Dendritic cell treated with granulocyte-macrophage colony-stimulating factor and Interleukin-4, amounts not matched to agents 40 ng/mL and 50 ng/mL, for 4 days (primary cell): ENCODE measurements around the gene IFRD2.

Experiments
- H3K27ac Mint-ChIP-seq: one replicate; pipeline ENCODE4 v1.8.0; 2022; ENCODE audit warnings: mild to moderate bottlenecking, mixed read lengths
- H3K27me3 Mint-ChIP-seq: one replicate; pipeline ENCODE4 v1.8.0; 2022; ENCODE audit warnings: mild to moderate bottlenecking, mixed read lengths
- H3K36me3 Mint-ChIP-seq: one replicate; pipeline ENCODE4 v1.8.0; 2022; ENCODE audit warnings: low read depth, mixed read lengths
- H3K4me1 Mint-ChIP-seq: one replicate; pipeline ENCODE4 v1.8.0; 2022; ENCODE audit warnings: low read depth, mixed read lengths
- H3K4me3 Mint-ChIP-seq: one replicate; pipeline ENCODE4 v1.8.0; 2022; ENCODE audit warnings: mild to moderate bottlenecking, moderate library complexity, mixed read lengths
- H3K9me3 Mint-ChIP-seq: one replicate; pipeline ENCODE4 v1.8.0; 2022; ENCODE audit warnings: mixed read lengths
- intact Hi-C: fragments of 100-400 bp; cut with micrococcal nuclease; formaldehyde crosslinking; loops from one replicate; pipeline ENCODE4 v1.15.0; 2022

The IFRD2 gene

DNA sequence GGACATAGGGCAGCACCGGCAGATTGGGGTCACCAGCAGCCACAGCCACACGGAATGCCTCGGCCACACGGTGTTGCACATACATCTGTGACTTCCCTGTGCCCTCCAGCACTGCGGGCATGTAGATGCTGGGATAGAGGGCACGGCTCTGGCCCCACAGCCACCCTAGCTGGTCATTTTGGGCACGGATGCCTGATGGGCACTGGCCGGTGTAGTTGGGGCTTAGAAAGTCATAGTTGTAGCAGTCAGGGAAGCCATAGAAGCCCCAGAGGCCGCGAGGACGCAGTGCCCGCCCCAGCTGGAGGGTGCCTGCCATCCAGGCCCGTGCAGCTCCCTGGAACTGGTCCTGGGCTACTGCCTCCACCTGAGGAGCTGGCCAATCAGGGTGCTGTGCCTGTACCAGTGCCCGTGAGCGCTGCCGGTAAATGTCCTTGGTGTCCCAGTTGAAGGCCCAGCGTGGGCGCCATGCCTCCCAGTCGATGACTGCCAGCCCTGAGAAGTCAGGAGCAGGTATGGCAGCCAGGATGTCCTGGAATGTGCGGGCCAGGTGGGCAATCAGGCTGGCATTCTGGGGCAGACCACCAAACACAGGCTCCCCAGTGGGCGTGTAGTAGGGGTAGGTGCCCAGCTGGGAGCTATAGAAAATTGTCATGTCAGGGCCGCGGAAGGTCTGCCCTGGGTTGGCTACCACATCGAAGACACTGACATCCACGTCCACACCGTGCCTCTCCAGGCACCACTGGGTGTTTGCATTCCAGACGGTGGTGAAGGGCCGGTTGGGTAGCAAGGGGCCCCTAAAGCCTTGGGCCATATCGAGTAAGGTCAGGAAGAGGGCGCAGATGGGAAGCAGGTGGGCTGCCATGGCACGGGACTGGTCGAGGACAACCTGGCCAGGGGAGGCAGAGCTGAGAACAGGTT lies 10.1 kb upstream of the IFRD2 start:
- Mint-ChIP-seq H3K27me3 (no peaks in the 10 kb centered on the region), H3K36me3 (peaks cover 9% of the 10 kb centered on the region), H3K4me3 (no peak overlapping the region), H3K4me1 (peaks cover 41% of the 10 kb centered on the region), H3K9me3 (no peaks in the 10 kb centered on the region), H3K27ac (peak overlapping the region; percentile 62)
- intact Hi-C loops = no loop called here

- no peaks in the 10 kb centered on the region for H3K9me3 Mint-ChIP-seq
- peaks cover 19% of the 10 kb centered on the region for H3K36me3 Mint-ChIP-seq
- no peaks in the 10 kb centered on the region for H3K27me3 Mint-ChIP-seq
- intact Hi-C loops = no loop called here
- H3K27ac Mint-ChIP-seq = peak overlapping the region; percentile 96
- peaks cover 41% of the 10 kb centered on the region for H3K4me1 Mint-ChIP-seq
- peak overlapping the region; percentile 86 for H3K4me3 Mint-ChIP-seq
Measured at GRCh38 chr3:50300681-50301254, 8.5 kb upstream of the IFRD2 start.

- Mint-ChIP-seq H3K36me3 (peaks cover 19% of the 10 kb centered on the region), H3K4me3 (peak overlapping the region; percentile 86)
- intact Hi-C loops = loop anchor here (1.0 kb wide), 1 partner anchor 21 kb away; no protein-coding TSS in a partner anchor
Measured at GRCh38 chr3:50299929-50300680, 7.9 kb upstream of the IFRD2 start.

DNA sequence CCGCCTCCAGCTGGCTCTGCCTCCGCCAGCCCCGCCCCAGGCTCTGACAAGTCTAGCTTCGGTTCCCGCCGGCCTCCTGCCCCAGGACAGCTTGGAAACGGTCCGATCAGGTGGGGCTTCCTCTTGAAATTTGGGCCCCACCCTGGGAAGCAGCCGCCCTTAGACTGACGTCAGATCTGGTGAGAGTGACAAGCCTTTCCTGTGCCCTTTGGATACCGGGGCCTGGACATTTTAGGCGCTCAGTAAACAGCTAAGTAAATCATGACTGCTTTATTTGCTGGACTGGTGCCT lies 7.4 kb upstream of the IFRD2 start:
- intact Hi-C loops = loop anchor here (1.0 kb wide), 1 partner anchor 22 kb away; no protein-coding TSS in a partner anchor
- H3K4me3 Mint-ChIP-seq = peak overlapping the region; percentile 86
- H3K27me3 Mint-ChIP-seq = no peaks in the 10 kb centered on the region
- peak overlapping the region; percentile 96 for H3K27ac Mint-ChIP-seq
- no peaks in the 10 kb centered on the region for H3K9me3 Mint-ChIP-seq
- peaks cover 41% of the 10 kb centered on the region for H3K4me1 Mint-ChIP-seq
- peaks cover 19% of the 10 kb centered on the region for H3K36me3 Mint-ChIP-seq

More at GRCh38 chr3:50299929-50300680, 7.9 kb upstream of the IFRD2 start:
- H3K27me3 Mint-ChIP-seq = no peaks in the 10 kb centered on the region
- H3K27ac Mint-ChIP-seq = peak overlapping the region; percentile 96
- peaks cover 41% of the 10 kb centered on the region for H3K4me1 Mint-ChIP-seq
- H3K9me3 Mint-ChIP-seq = no peaks in the 10 kb centered on the region

DNA sequence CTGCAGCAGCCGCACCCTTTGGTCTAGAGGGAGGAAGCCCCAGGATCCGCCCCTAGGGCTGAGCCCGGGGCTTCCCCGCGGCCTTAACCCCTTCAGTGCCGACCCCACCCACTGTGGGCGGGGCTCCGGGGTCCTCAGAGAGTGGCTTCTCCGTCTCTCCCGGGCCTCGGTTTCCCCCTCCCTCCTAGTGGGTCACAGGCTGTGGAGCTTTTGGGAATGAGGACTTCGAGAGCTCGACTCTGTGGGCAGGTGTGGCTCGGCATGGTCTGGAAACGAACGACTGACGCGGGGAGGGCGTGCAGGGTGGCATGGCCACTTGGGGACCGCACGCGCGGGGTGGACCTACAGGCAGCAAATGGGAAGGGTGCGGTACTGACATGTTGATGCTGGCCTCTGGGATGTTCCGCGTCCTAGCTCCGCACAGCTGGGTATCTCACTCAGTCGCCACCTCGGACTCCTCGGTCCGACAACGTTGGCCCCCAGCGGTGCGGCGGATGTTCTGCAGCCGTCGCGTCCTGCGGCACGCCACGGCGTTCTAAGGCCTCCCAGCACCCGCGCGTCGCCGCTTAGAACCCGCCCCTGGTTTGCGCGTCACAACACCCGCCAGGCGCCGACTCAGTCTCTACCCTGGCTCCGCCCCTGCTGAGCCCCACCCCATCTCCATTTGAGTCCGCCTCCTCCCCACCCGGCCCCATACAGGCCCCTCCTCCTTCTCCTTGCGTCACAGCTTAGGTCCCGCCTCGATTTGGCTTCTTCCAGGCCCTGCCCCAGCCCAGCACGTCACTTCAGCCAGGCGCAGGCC lies 6.8 kb upstream of the IFRD2 start, which contains the start of the genes HYAL3 and NAA80:
HYAL3 (minus strand) TSS at position 570 of the 802 bp plus-strand sequence. CDS start 3,803 bp downstream, outside the sequence.
NAA80 (minus strand) TSS at position 570 of the 802 bp plus-strand sequence. CDS start 1,942 bp downstream, outside the sequence.
- Mint-ChIP-seq H3K9me3 (no peaks in the 10 kb centered on the region), H3K4me1 (peaks cover 41% of the 10 kb centered on the region), H3K36me3 (peaks cover 19% of the 10 kb centered on the region), H3K27me3 (no peaks in the 10 kb centered on the region), H3K27ac (peak within 1 kb of the TSS; percentile 96), H3K4me3 (peak within 1 kb of the TSS; percentile 86)
- intact Hi-C loops = loop anchor here (1.0 kb wide), 1 partner anchor 22 kb away; no protein-coding TSS in a partner anchor

- Mint-ChIP-seq H3K27me3 (no peaks in the 10 kb centered on the region), H3K4me3 (peak overlapping the region; percentile 86), H3K27ac (peak overlapping the region; percentile 96), H3K9me3 (no peaks in the 10 kb centered on the region), H3K4me1 (peaks cover 37% of the 10 kb centered on the region), H3K36me3 (peaks cover 19% of the 10 kb centered on the region)
- intact Hi-C loops = no loop called here
Measured at GRCh38 chr3:50297896-50298725, 5.9 kb upstream of the IFRD2 start.

DNA sequence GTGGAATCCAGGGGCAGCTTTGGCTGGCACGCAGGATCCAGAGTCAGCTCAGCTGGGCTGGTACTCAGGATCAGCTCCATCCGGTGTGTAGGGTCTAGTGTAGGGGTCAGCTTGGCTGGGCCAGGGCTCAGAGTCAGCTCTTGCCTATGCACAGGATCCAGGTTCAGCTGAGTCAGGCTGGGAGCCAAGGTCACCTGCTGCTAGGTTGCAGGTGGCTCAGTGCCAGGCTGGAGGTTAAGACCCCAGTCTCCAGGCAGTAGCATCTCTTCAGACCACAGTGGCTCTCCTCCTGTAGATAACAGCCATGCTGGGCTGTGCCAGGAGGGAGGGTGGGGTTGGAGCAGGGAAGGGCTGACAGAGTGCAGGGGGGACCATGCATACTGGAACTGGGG lies 5.2 kb upstream of the IFRD2 start:
- H3K36me3 Mint-ChIP-seq = peaks cover 19% of the 10 kb centered on the region
- no peaks in the 10 kb centered on the region for H3K9me3 Mint-ChIP-seq
- intact Hi-C loops = no loop called here
- peak overlapping the region; percentile 96 for H3K27ac Mint-ChIP-seq
- no peaks in the 10 kb centered on the region for H3K27me3 Mint-ChIP-seq
- peaks cover 37% of the 10 kb centered on the region for H3K4me1 Mint-ChIP-seq
- no peak overlapping the region for H3K4me3 Mint-ChIP-seq

- H3K4me3 Mint-ChIP-seq = no peak overlapping the region
- intact Hi-C loops = no loop called here
- peaks cover 19% of the 10 kb centered on the region for H3K36me3 Mint-ChIP-seq
- peaks cover 35% of the 10 kb centered on the region for H3K4me1 Mint-ChIP-seq
- H3K27me3 Mint-ChIP-seq = no peaks in the 10 kb centered on the region
- H3K27ac Mint-ChIP-seq = no peak overlapping the region
- H3K9me3 Mint-ChIP-seq = no peaks in the 10 kb centered on the region
Measured at GRCh38 chr3:50296721-50297383, 4.6 kb upstream of the IFRD2 start.

DNA sequence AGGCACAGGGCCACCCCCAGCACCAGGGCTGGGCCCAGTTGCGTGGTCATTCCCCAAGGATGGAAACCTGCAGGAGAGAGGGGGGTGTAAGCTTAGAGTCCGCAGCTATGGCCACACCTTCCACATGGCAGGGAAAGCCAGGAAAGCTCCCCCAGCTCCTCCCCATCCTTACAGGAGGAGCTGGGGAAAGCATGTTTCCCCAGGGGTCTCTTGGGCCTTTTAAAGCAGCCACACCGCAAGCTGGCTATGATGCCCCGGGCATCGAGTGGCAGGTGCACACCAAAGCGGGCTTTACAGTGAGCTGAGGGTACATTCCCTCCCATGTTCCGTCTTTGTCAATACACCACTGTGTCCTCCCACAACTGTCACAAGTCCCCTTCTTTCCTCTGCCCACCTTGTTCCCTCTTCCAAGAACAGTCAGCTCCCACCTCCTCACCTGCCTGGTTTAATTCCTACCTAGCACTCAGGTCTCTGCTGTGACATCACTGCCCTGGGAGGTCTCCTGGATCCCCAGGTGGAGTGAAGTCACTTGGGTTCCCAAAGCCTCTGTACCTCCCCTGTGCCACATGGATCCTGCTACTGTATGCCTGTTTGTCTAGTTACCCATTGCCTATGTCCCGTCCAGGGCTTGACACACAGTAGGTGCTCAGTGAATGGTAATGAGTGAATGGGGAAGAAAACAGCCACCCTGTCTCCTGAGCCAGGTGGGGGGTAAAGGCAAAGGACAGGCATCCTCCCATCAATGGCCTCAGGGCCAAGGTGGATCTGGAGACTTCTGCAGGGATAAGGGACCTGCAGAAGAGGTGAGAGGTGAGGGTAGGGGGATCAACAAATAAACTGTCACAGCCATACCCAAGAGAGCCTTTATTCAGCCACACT lies 3.6 kb upstream of the IFRD2 start:
- Mint-ChIP-seq H3K27ac (no peak overlapping the region), H3K36me3 (peaks cover 19% of the 10 kb centered on the region), H3K4me1 (peaks cover 38% of the 10 kb centered on the region), H3K4me3 (no peak overlapping the region), H3K27me3 (no peaks in the 10 kb centered on the region), H3K9me3 (no peaks in the 10 kb centered on the region)
- intact Hi-C loops = no loop called here

DNA sequence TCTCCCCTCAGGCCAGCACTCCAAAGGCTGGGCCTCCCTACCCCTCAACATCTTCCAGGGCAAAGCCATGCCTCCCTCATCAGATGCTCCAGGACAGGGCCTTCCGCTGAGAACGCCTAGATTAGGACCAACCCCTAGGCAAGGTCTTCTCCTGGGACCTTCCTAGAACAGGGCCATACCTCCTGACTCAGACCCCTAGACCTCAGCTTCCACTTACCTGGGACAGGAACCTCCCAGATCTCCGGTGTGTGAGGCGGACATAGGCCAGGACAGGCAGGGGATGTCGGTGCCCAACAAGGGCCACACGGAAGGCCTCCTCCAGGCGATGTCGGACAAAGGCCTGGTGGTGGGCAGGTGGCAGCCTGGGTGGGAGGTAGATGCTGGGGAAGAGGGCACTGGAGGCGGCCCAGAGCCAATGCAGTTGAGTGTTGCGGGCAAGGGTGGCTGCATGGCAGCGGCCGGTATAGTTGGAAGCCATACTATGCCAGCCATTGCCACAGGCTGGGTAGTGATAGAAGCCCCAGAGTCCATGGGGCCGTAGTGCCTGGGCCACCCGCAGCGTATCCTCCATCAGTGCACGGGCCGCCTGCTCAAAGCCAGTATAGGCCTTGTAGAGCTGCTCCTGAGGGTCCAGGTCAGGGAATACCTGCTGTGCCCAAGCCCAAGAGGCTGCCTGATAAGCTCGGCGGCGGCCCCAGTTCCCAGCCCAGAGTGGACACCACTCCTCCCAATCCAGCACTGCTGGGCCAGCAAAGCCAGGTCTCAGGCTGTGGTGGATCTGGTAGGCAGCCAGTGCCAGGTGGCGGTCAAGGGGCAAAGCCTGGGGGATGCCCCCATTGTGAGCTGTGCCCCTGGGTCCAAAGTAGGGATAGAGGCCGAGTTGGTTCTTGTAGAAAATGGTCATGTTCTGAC lies 2.5 kb upstream of the IFRD2 start:
- no peaks in the 10 kb centered on the region for H3K27me3 Mint-ChIP-seq
- no peak overlapping the region for H3K4me3 Mint-ChIP-seq
- H3K4me1 Mint-ChIP-seq = peaks cover 28% of the 10 kb centered on the region
- peaks cover 29% of the 10 kb centered on the region for H3K36me3 Mint-ChIP-seq
- H3K9me3 Mint-ChIP-seq = no peaks in the 10 kb centered on the region
- H3K27ac Mint-ChIP-seq = peak overlapping the region; percentile 22
- intact Hi-C loops = no loop called here

- intact Hi-C loops = no loop called here
- no peak overlapping the region for H3K4me3 Mint-ChIP-seq
- H3K4me1 Mint-ChIP-seq = peaks cover 28% of the 10 kb centered on the region
Measured at GRCh38 chr3:50294089-50294488, 1.9 kb upstream of the IFRD2 start.

More at GRCh38 chr3:50294089-50294488, 1.9 kb upstream of the IFRD2 start:
- H3K36me3 Mint-ChIP-seq = peaks cover 33% of the 10 kb centered on the region
- H3K27ac Mint-ChIP-seq = peak overlapping the region; percentile 22
- H3K27me3 Mint-ChIP-seq = no peaks in the 10 kb centered on the region
- H3K9me3 Mint-ChIP-seq = no peaks in the 10 kb centered on the region
